SH-SY5Y (cell line): Measurements from ENCODE around the gene SEMA3C.

Source experiments
- GATA2 ChIP-seq: IDR thresholded peaks from 2 replicates; pipeline ENCODE4 v1.6.1; 2011; ENCODE audit warnings: mild to moderate bottlenecking, low read depth, low read length
- GATA3 ChIP-seq: IDR thresholded peaks from 2 replicates; pipeline ENCODE4 v1.6.1; 2011; ENCODE audit warnings: low read depth, mild to moderate bottlenecking, low read length, moderate library complexity

GRCh38 chr7:80929619-80930018, 10.8 kb upstream of the SEMA3C start:
- TF ChIP-seq GATA3, result no peak
- no peak for TF ChIP-seq GATA2
